Ascending aorta (tissue), 2 donors: Measurements from ENCODE around the gene CAMK2A. TPM values are rescaled to one million over a fixed set of nuclear protein-coding genes. Genes with fewer than 3 reads are reported as not detected.
A peak's percentile ranks its signal among the peaks of the same experiment; 100 is the strongest.

Experiments used
- DNase-seq, 2 donors: peaks; one replicate each; pipeline ENCODE4 v3.0.0-alpha.2; 2019; ENCODE audit warnings: low spot score in 2 of 2
- H3K27ac ChIP-seq, 2 donors: fragments of 200-600 bp; sonication (generic); one replicate each; pipeline ENCODE4 v1.5.1; 2016 to 2017; ENCODE audit warnings: mild to moderate bottlenecking in 1 of 2
- H3K27me3 ChIP-seq: fragments of 200-600 bp; sonication (generic); one replicate; pipeline ENCODE4 v1.5.1; 2017
- H3K36me3 ChIP-seq, 2 donors: fragments of 200-600 bp; sonication (generic); one replicate each; pipeline ENCODE4 v1.5.1; 2016
- H3K4me1 ChIP-seq, 2 donors: fragments of 200-600 bp; sonication (generic); one replicate each; pipeline ENCODE4 v1.5.1; 2016 to 2017; ENCODE audit warnings: mild to moderate bottlenecking in 1 of 2
- H3K4me3 ChIP-seq, 2 donors: fragments of 200-600 bp; sonication (generic); one replicate each; pipeline ENCODE4 v1.5.1; 2016 to 2017; ENCODE audit warnings: mild to moderate bottlenecking in 1 of 2
- H3K9me3 ChIP-seq, 2 donors: fragments of 200-600 bp; sonication (generic); one replicate each; pipeline ENCODE4 v1.5.1; 2016
- CTCF ChIP-seq, 3 experiments: fragments of 200-600 bp in 2 of 3; fragments of 450-650 bp in 1 of 3; sonication (generic) in 2 of 3; IDR thresholded peaks; one replicate each; pipeline ENCODE4 v1.5.1; 2016 to 2019; ENCODE audit warnings: antibody characterized with exemption in 3 of 3, mild to moderate bottlenecking in 1 of 3, moderate library complexity in 1 of 3
- intact Hi-C: fragments of 100-400 bp; cut with DNase I; formaldehyde crosslinking; loops from one replicate; pipeline ENCODE4 v1.15.1; 2023
- total RNA-seq: library from RNA; depleted of rRNA; stranded (reverse); fragments of >200 nt; gene quantifications from one replicate; pipeline ENCODE4 v1.1.0, GENCODE V29; 2016

The CAMK2A gene
- total RNA-seq, 1 donor from 2014 or later, result not detected

- intact Hi-C loops, result no loop called here
- H3K27me3 ChIP-seq, result no peaks in the 10 kb centered on the region
- H3K4me1 ChIP-seq, result peaks cover 12 to 26% of the 10 kb centered on the region in 2 donors
- TF ChIP-seq CTCF (IDR thresholded peaks at IDR 0.05), result no peak
- H3K36me3 ChIP-seq, result no peaks in the 10 kb centered on the region
- no peak overlapping the region for H3K27ac ChIP-seq
- no peak for DNase-seq
- no peak overlapping the region for H3K4me3 ChIP-seq
- H3K9me3 ChIP-seq, result no peaks in the 10 kb centered on the region
Observed at GRCh38 chr5:150184006-150184405, 105.6 kb downstream of the CAMK2A start.

DNA sequence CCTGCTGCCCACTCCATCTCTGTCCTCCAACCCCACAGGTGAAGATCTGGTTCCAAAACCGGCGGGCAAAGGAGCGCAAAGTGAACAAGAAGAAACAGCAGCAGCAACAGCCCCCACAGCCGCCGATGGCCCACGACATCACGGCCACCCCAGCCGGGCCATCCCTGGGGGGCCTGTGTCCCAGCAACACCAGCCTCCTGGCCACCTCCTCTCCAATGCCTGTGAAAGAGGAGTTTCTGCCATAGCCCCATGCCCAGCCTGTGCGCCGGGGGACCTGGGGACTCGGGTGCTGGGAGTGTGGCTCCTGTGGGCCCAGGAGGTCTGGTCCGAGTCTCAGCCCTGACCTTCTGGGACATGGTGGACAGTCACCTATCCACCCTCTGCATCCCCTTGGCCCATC lies 106.1 kb downstream of the CAMK2A start:
- Histone ChIP-seq H3K27me3 (no peaks in the 10 kb centered on the region), H3K4me1 (peaks cover 12 to 26% of the 10 kb centered on the region in 2 donors), H3K9me3 (no peaks in the 10 kb centered on the region), H3K27ac (no peak overlapping the region), H3K36me3 (no peaks in the 10 kb centered on the region), H3K4me3 (no peak overlapping the region)
- intact Hi-C loops, result no loop called here
- no peak for TF ChIP-seq CTCF (IDR thresholded peaks at IDR 0.05)
- no peak for DNase-seq

DNA sequence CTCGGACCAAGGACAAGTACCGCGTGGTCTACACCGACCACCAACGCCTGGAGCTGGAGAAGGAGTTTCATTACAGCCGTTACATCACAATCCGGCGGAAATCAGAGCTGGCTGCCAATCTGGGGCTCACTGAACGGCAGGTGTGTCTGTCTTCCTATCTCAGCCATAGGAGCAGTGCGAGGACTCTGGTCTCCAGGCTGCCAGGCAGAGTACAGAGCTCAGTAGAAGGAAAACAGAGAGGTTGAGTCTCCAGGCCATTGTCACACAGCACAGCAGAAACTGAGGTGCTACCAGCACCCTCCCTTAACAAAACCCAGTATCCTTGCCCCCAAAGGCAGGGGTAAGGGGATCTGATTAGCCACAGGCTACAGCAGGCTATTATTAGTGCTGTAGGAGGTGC lies 106.8 kb downstream of the CAMK2A start:
- Histone ChIP-seq H3K4me3 (no peak overlapping the region), H3K27ac (peak overlapping the region; percentile 95 to 96), H3K4me1 (peaks cover 12 to 26% of the 10 kb centered on the region in 2 donors), H3K27me3 (no peaks in the 10 kb centered on the region), H3K9me3 (no peaks in the 10 kb centered on the region), H3K36me3 (no peaks in the 10 kb centered on the region)
- TF ChIP-seq CTCF (IDR thresholded peaks at IDR 0.05), result no peak
- DNase-seq, result no peak
- intact Hi-C loops, result no loop called here

DNA sequence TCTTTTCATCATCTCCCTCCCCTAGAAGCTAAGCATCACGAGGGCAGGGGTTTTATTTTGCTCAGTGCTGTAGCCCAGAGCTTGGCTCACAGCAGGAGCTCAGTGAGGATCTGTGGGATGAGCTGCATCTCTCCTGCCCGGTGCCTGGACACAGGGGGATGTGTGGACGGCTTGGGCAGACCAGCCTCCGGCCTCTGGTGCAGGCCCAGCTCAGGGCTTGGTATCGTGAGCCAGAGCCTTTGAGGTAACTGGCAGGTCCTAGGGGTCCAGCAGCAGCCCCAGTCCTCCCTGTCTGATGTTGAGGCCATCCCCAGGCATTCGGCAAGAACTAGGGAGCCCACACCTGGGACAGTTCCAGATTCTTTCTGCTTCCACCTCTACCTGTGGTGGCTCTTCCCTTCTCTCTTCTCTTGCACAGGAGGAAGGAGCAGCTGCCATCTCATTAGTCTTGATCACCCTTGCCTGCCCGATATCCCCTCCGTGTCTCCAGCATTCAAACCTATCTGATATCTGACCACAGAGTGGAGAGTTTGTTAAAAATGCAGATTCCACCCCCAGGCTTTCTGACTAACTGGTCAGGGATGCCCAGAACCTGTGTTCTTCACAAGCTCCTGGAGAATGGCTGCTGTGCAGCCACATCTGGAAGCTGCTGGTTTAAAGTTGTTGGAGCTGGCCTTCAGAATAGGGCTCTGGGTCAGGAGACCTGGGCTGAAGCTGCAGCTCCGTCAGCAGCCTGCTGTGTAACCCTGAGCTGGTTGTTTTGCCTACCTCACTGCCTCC lies 107.6 kb downstream of the CAMK2A start:
- peak overlapping the region; percentile 95 to 96 for H3K27ac ChIP-seq

DNA sequence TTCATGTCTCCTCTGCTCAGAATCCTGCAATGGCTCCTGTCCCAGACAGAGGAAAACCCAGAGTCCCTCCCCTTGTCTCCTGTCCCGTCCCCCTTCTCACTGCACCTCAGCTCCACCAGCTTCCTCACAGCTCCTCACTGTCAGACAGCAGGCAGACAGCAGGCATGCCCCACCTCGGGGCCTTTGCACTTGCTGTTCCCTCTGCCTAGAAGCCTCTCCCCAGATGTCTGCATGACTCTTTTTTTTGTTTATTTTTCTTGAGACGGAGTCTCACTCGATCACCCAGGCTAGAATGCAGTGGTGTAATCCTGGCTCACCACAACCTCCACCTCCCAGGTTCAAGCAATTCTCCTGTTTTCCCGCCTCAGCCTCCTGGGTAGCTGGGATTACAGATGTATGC lies 108.5 kb downstream of the CAMK2A start:
- no peaks in the 10 kb centered on the region for H3K27me3 ChIP-seq
- peak overlapping the region in 1 of 2 donors; percentile 21 for H3K4me3 ChIP-seq
- no peak for DNase-seq
- no peaks in the 10 kb centered on the region for H3K36me3 ChIP-seq
- TF ChIP-seq CTCF (IDR thresholded peaks at IDR 0.05), result no peak
- intact Hi-C loops, result loop anchor here (2.0 kb wide), 1 partner anchor 50 kb away; no protein-coding TSS in a partner anchor
- peak overlapping the region; percentile 95 to 96 for H3K27ac ChIP-seq
- no peaks in the 10 kb centered on the region for H3K9me3 ChIP-seq
- peaks cover 12 to 41% of the 10 kb centered on the region in 2 donors for H3K4me1 ChIP-seq

More for the DNA sequence above, 107.6 kb downstream of the CAMK2A start:
- no peaks in the 10 kb centered on the region for H3K36me3 ChIP-seq
- no peak for TF ChIP-seq CTCF (IDR thresholded peaks at IDR 0.05)
- no peak overlapping the region for H3K4me3 ChIP-seq
- no peak for DNase-seq
- intact Hi-C loops, result loop anchor here (2.0 kb wide), 1 partner anchor 51 kb away; no protein-coding TSS in a partner anchor
- no peaks in the 10 kb centered on the region for H3K9me3 ChIP-seq
- no peaks in the 10 kb centered on the region for H3K27me3 ChIP-seq
- peaks cover 12 to 31% of the 10 kb centered on the region in 2 donors for H3K4me1 ChIP-seq
